Stimulated activated CD4-positive, alpha-beta T cell treated with anti-CD3 and anti-CD28 coated beads, Interleukin-4, amount 100 ng/mL, for 1 hour (primary cell): ENCODE measurements around the gene PARVB.

Experiments used
- DNase-seq: peaks from one replicate; pipeline ENCODE4 v3.0.0-alpha.2; 2020

PARVB gene

GRCh38 chr22:44166498-44167276 is 142.6 kb downstream of the PARVB start:
- DNase-seq, result no peak

- no peak for DNase-seq
Measured at GRCh38 chr22:44167501-44167900, 143.4 kb downstream of the PARVB start.

GRCh38 chr22:44168206-44168605 is 144.1 kb downstream of the PARVB start:
- DNase-seq, result no peak

- no peak for DNase-seq
Measured at GRCh38 chr22:44170470-44170869, 146.4 kb downstream of the PARVB start.

GRCh38 chr22:44171561-44171960 is 147.5 kb downstream of the PARVB start:
- DNase-seq, result no peak

- no peak for DNase-seq
Measured at GRCh38 chr22:44172370-44173108, 148.4 kb downstream of the PARVB start.

- DNase-seq, result no peak
Measured at GRCh38 chr22:44173154-44173553, 149.1 kb downstream of the PARVB start.

- DNase-seq, result no peak
Measured at GRCh38 chr22:44175676-44176075, 151.6 kb downstream of the PARVB start.

- no peak for DNase-seq
Measured at GRCh38 chr22:44179196-44179988, 155.3 kb downstream of the PARVB start.

GRCh38 chr22:44179989-44180705 is 156.0 kb downstream of the PARVB start:
- no peak for DNase-seq

GRCh38 chr22:44180706-44181032 is 156.6 kb downstream of the PARVB start, which contains the start of gene PARVG:
Gene PARVG, plus strand, starts transcription at chr22:44180925. Its CDS starts 2,405 bp downstream, at chr22:44183330.
- no peak for DNase-seq

- peak; percentile 66 for DNase-seq
Measured at GRCh38 chr22:44181033-44181911, 157.2 kb downstream of the PARVB start.

GRCh38 chr22:44181912-44182587 is 157.9 kb downstream of the PARVB start:
- DNase-seq, result peak; percentile 21

- peak; percentile 26 for DNase-seq
Measured at GRCh38 chr22:44182588-44183286, 158.6 kb downstream of the PARVB start.

GRCh38 chr22:44183287-44183588 is 159.1 kb downstream of the PARVB start:
- DNase-seq, result no peak

GRCh38 chr22:44184006-44184405 is 159.9 kb downstream of the PARVB start:
- DNase-seq, result no peak

- DNase-seq, result no peak
Measured at GRCh38 chr22:44185237-44186120, 161.4 kb downstream of the PARVB start.

- no peak for DNase-seq
Measured at GRCh38 chr22:44186121-44186510, 162.0 kb downstream of the PARVB start.

GRCh38 chr22:44186737-44187136 is 162.6 kb downstream of the PARVB start:
- no peak for DNase-seq
